HG03558 (cell line): ENCODE data around the gene METAP1D.
A peak's percentile ranks its signal among the peaks of the same experiment; 100 is the strongest.
"Not testable (repeated sequence)": the region's sequence is repeated elsewhere in the genome, so short reads cannot be mapped to it uniquely, and the experiment has no call there.

Experiments
- ATAC-seq: cut with Tn5 transposase; IDR thresholded peaks from one replicate; pipeline ENCODE4 v1.9.1; 2021; ENCODE audit warnings: moderate number of reproducible peaks; ENCODE audit not compliant: unreplicated experiment; ENCODE audit errors: extremely low read depth

Gene METAP1D

GRCh38 chr2:171999604-172000469 is at the start of gene METAP1D:
METAP1D (plus strand) TSS chr2:171999953; CDS start chr2:171999970, 17 bp downstream.
- ATAC-seq, result peak; percentile 81

- ATAC-seq, result no peak
Measured at GRCh38 chr2:171952276-171952675, 47.5 kb upstream of the METAP1D start.

GRCh38 chr2:171952748-171953147 is 47.0 kb upstream of the METAP1D start:
- no peak for ATAC-seq

GRCh38 chr2:171956135-171956825 is 43.5 kb upstream of the METAP1D start:
- no peak for ATAC-seq

GRCh38 chr2:171957061-171957460 is 42.7 kb upstream of the METAP1D start:
- ATAC-seq, result no peak

GRCh38 chr2:171958475-171958874 is 41.3 kb upstream of the METAP1D start:
- ATAC-seq, result no peak

- ATAC-seq, result no peak
Measured at GRCh38 chr2:171959998-171960397, 39.8 kb upstream of the METAP1D start.

GRCh38 chr2:171960570-171960969 is 39.2 kb upstream of the METAP1D start:
- ATAC-seq, result no peak

GRCh38 chr2:171963198-171963597 is 36.6 kb upstream of the METAP1D start:
- ATAC-seq, result no peak

GRCh38 chr2:171964308-171964707 is 35.4 kb upstream of the METAP1D start:
- no peak for ATAC-seq

GRCh38 chr2:171965238-171965637 is 34.5 kb upstream of the METAP1D start:
- ATAC-seq, result no peak

GRCh38 chr2:171965661-171966060 is 34.1 kb upstream of the METAP1D start:
- ATAC-seq, result no peak

- no peak for ATAC-seq
Measured at GRCh38 chr2:171966235-171966634, 33.5 kb upstream of the METAP1D start.

- no peak for ATAC-seq
Measured at GRCh38 chr2:171966688-171967087, 33.1 kb upstream of the METAP1D start.

GRCh38 chr2:171968509-171968908 is 31.2 kb upstream of the METAP1D start:
- no peak for ATAC-seq

- no peak for ATAC-seq
Measured at GRCh38 chr2:171972329-171972982, 27.3 kb upstream of the METAP1D start.

- ATAC-seq, result no peak
Measured at GRCh38 chr2:171979103-171979502, 20.6 kb upstream of the METAP1D start.

GRCh38 chr2:171983924-171984323 is 15.8 kb upstream of the METAP1D start:
- ATAC-seq, result not testable (repeated sequence)

GRCh38 chr2:171985076-171985475 is 14.7 kb upstream of the METAP1D start:
- ATAC-seq, result no peak

GRCh38 chr2:171986778-171987177 is 13.0 kb upstream of the METAP1D start:
- no peak for ATAC-seq

GRCh38 chr2:171991027-171991426 is 8.7 kb upstream of the METAP1D start:
- ATAC-seq, result no peak
